ENCODE results near the gene EXOC6B. TPM values are rescaled to one million over a fixed set of nuclear protein-coding genes. Genes with fewer than 3 reads are reported as not detected.

EXOC6B gene
- total RNA-seq, 2 donors from 2014 or later = 21.3 to 28.8 TPM

DNA sequence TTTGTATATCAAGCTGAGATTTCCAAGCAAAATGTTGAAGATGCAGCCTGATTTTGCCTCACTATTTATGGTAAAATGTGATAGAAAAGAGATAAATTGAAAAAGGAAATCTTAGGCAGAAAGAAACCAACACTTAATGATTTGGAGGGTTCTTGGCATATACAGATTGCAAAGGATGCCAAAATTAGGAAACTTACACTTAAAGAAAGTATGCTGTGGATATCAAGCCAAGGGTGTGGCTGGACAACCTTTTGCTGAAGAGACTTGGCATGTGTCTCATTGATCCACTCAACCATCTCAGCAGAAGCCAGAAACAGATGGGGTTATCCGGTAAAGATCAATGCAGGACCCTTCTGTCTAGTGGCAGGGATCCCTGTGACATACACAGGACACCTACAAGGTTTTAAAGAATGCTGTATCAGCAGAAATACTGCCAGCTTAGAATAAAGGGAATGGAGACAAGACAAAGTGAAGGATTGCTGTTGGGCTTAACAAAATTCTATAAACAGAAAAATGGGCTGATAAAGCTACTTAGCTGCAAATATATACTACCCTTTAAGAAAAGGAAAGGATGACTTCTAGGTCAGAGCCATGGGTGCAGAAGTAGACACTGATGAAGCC, 570.9 kb downstream of the EXOC6B start:
- intact Hi-C loops (cut with DNase I) = no loop called here

DNA sequence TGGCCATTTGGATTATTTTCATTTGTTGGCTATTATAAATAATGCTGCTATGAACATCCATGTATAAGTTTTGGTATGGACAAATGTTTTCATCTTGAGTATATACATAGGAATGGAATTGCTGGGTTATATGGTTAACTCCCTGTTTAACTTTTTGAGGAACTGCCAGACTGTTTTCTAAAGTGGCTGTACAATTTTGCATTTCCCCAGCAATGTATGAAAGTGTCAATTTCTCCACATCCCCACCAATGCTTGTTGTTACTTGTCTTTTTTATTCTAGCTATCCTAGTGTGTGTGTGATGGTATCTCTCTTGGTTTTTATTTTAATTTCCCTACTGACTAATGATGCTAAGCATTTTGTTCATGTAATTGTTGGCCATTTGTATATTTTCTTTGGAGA, 587.5 kb downstream of the EXOC6B start:
- no peak for TF ChIP-seq CTCF (IDR thresholded peaks at IDR 0.05)
- no peaks in the 10 kb centered on the region for H3K9me3 ChIP-seq
- intact Hi-C loops (cut with DNase I) = no loop called here

More for the DNA sequence above, 570.9 kb downstream of the EXOC6B start:
- Histone ChIP-seq H3K27me3 (no peaks in the 10 kb centered on the region), H3K9ac (ENCODE audit: low read depth in 2 of 2, low read length in 2 of 2) (no peak overlapping the region), H3K36me3 (no peaks in the 10 kb centered on the region), H3K4me1 (no peaks in the 10 kb centered on the region), H3K9me3 (no peaks in the 10 kb centered on the region), H3K4me3 (no peak overlapping the region), H3K27ac (no peak overlapping the region)
- DNase-seq = no peak
- no peak for TF ChIP-seq CTCF (IDR thresholded peaks at IDR 0.05)

GRCh38 chr2:72237549-72237948, 588.3 kb downstream of the EXOC6B start:
- Histone ChIP-seq H3K36me3 (no peaks in the 10 kb centered on the region), H3K9me3 (no peaks in the 10 kb centered on the region), H3K4me1 (no peaks in the 10 kb centered on the region), H3K27ac (no peak overlapping the region), H3K9ac (ENCODE audit: low read depth in 2 of 2, low read length in 2 of 2) (no peak overlapping the region), H3K27me3 (no peaks in the 10 kb centered on the region), H3K4me3 (no peak overlapping the region)
- no peak for TF ChIP-seq CTCF (IDR thresholded peaks at IDR 0.05)
- DNase-seq = no peak
- intact Hi-C loops (cut with DNase I) = no loop called here

More for the DNA sequence above, 587.5 kb downstream of the EXOC6B start:
- Histone ChIP-seq H3K4me1 (no peaks in the 10 kb centered on the region), H3K9ac (ENCODE audit: low read depth in 2 of 2, low read length in 2 of 2) (no peak overlapping the region), H3K4me3 (no peak overlapping the region), H3K27me3 (no peaks in the 10 kb centered on the region), H3K27ac (no peak overlapping the region), H3K36me3 (no peaks in the 10 kb centered on the region)
- DNase-seq = no peak

GRCh38 chr2:72236445-72237067, 589.3 kb downstream of the EXOC6B start:
- TF ChIP-seq CTCF (IDR thresholded peaks at IDR 0.05) = no peak
- no peak overlapping the region for H3K4me3 ChIP-seq
- intact Hi-C loops (cut with DNase I) = no loop called here
- no peak overlapping the region for H3K27ac ChIP-seq
- H3K36me3 ChIP-seq = no peaks in the 10 kb centered on the region
- no peaks in the 10 kb centered on the region for H3K27me3 ChIP-seq
- H3K9ac ChIP-seq (ENCODE audit: low read depth in 2 of 2, low read length in 2 of 2) = no peak overlapping the region
- no peaks in the 10 kb centered on the region for H3K4me1 ChIP-seq
- no peaks in the 10 kb centered on the region for H3K9me3 ChIP-seq
- no peak for DNase-seq

DNA sequence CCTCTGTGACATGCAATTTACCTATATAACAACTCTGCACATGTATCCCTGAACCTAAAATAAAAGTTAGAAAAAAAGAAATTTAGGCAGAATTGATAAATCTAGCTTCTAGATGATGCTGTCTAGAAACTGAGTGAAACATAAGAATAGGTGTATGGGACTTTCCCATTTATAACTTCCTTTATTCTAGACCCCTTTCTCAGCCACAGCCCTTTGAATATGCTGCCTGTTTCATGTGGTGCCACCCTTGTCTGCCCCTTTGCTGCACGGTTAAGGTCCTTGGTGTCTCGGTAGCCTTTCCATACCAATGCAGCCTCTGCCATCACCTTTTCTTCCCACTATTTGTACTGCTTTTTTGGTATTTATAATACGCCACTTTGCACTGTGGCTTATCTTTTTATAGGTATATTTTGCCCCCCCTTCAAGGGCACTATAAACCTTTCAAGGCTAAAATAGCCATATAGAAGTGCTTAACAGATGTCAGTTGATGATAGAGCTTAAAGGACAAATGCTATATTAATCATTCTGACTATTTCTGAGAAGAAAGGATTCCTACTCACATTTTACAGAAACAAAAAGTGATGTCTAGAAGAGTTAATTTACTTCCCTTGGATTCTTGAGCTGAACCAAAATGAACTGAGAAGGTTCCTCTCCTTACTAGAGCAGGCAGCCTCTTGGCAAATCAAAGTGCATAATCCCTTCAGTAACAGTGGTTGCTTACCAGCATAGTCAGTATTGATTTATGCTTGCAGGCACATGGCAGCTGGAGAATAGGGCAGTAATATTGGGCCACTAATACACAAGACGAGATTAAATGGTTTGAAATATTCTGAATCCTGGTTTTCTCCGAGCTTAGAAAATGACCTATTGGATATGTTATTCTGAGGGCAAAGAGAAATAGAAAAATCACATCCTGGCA, 590.1 kb downstream of the EXOC6B start:
- intact Hi-C loops (cut with DNase I) = no loop called here
- Histone ChIP-seq H3K36me3 (no peaks in the 10 kb centered on the region), H3K27me3 (no peaks in the 10 kb centered on the region), H3K4me1 (no peaks in the 10 kb centered on the region), H3K9ac (ENCODE audit: low read depth in 2 of 2, low read length in 2 of 2) (no peak overlapping the region), H3K4me3 (no peak overlapping the region), H3K27ac (no peak overlapping the region), H3K9me3 (no peaks in the 10 kb centered on the region)
- no peak for TF ChIP-seq CTCF (IDR thresholded peaks at IDR 0.05)
- no peak for DNase-seq
